Mesothelial cell of epicardium (in vitro differentiated cells): Measurements from ENCODE around the gene SLC7A9. TPM values are rescaled to one million over a fixed set of nuclear protein-coding genes. Genes with fewer than 3 reads are reported as not detected.
"Not testable (repeated sequence)": the region's sequence is repeated elsewhere in the genome, so short reads cannot be mapped to it uniquely, and the experiment has no call there.

Experiments
- DNase-seq, 2 experiments: peaks; one replicate each; pipeline ENCODE4 v3.0.0; 2021; ENCODE audit warnings: low spot score in 2 of 2; ENCODE audit not compliant: unreplicated experiment in 2 of 2
- H3K27ac Mint-ChIP-seq: 2 replicates; pipeline ENCODE4 v1.8.0; 2021; ENCODE audit warnings: mixed read lengths
- H3K27me3 Mint-ChIP-seq: 2 replicates; pipeline ENCODE4 v1.8.0; 2021; ENCODE audit warnings: low read depth, mixed read lengths
- H3K36me3 Mint-ChIP-seq: 2 replicates; pipeline ENCODE4 v1.8.0; 2021; ENCODE audit warnings: mixed read lengths
- H3K4me1 Mint-ChIP-seq: 2 replicates; pipeline ENCODE4 v1.8.0; 2021; ENCODE audit warnings: mixed read lengths
- H3K4me3 Mint-ChIP-seq: 2 replicates; pipeline ENCODE4 v1.8.0; 2021; ENCODE audit warnings: mild to moderate bottlenecking, moderate library complexity, mixed read lengths
- H3K9me3 Mint-ChIP-seq: 2 replicates; pipeline ENCODE4 v1.8.0; 2021; ENCODE audit warnings: mixed read lengths
- total RNA-seq: library from RNA; stranded (reverse); gene quantifications from 3 replicates; pipeline ENCODE4 v1.2.1, GENCODE V29; 2021
- TF ChIP-seq, protein P1 (sequence below): fragments of 200-600 bp; sonication (generic); IDR thresholded peaks from one replicate; pipeline ENCODE4 v1.5.0; 2021; ENCODE audit warnings: antibody characterized with exemption; ENCODE audit not compliant: unreplicated experiment

Gene SLC7A9
- total RNA-seq, 1 donor from 2014 or later, result 0.65 TPM

DNA sequence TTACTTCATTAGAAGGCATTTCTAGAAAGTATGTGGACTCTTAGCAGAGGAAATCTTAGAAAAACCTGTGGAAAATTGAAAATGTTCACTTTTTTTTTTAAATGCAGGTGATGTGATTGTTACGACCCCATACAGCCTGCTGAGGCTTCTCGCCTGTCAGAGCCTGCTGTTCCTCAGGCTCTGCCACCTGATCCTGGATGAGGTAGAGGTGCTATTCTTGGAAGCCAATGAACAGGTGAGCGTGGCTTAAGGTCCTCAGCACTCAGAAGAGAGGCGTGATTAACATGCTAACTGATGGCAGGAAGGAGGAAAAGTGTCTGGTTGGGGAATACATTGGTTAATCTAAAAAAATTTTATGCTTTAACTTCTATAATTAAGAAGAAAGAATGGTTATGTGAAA, 71.4 kb downstream of the SLC7A9 start:
- no peak overlapping the region for H3K27ac Mint-ChIP-seq
- H3K4me1 Mint-ChIP-seq, result peaks cover 5% of the 10 kb centered on the region
- no peaks in the 10 kb centered on the region for H3K36me3 Mint-ChIP-seq
- H3K9me3 Mint-ChIP-seq, result no peaks in the 10 kb centered on the region
- H3K4me3 Mint-ChIP-seq, result no peak overlapping the region
- DNase-seq, result peak in 1 of 2 experiments; percentile 7
- TF ChIP-seq, protein P1, sequence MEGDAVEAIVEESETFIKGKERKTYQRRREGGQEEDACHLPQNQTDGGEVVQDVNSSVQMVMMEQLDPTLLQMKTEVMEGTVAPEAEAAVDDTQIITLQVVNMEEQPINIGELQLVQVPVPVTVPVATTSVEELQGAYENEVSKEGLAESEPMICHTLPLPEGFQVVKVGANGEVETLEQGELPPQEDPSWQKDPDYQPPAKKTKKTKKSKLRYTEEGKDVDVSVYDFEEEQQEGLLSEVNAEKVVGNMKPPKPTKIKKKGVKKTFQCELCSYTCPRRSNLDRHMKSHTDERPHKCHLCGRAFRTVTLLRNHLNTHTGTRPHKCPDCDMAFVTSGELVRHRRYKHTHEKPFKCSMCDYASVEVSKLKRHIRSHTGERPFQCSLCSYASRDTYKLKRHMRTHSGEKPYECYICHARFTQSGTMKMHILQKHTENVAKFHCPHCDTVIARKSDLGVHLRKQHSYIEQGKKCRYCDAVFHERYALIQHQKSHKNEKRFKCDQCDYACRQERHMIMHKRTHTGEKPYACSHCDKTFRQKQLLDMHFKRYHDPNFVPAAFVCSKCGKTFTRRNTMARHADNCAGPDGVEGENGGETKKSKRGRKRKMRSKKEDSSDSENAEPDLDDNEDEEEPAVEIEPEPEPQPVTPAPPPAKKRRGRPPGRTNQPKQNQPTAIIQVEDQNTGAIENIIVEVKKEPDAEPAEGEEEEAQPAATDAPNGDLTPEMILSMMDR, result no peak
- no peaks in the 10 kb centered on the region for H3K27me3 Mint-ChIP-seq

- Mint-ChIP-seq H3K36me3 (no peaks in the 10 kb centered on the region), H3K4me1 (no peaks in the 10 kb centered on the region), H3K9me3 (peaks cover 8% of the 10 kb centered on the region), H3K4me3 (no peak overlapping the region), H3K27ac (no peak overlapping the region), H3K27me3 (peaks cover 1% of the 10 kb centered on the region)
- DNase-seq, result no peak
- TF ChIP-seq, protein P1, result no peak
These were observed 80.1 kb downstream of the SLC7A9 start for GRCh38 chr19:32789429-32789828.

DNA sequence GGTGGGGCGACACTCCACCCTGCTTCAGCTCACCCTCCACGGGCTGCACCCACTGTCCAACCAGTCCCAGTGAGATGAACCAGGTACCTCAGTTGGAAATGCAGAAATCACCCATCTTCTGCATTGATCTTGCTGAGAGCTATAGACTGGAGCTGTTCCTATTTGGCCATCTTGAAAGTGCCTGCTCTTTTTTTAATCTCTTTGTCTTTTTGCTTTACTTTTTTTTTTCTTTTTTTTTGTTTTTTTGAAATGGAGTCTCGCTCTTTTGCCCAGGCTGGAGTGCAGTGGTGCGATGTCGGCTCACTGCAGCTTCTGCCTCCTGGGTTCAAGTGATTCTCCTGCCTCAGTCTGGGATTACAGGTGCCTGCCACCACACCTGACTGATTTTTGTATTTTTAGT, 81.7 kb downstream of the SLC7A9 start:
- not testable (repeated sequence) for H3K4me3 Mint-ChIP-seq, DNase-seq, H3K27me3 Mint-ChIP-seq

GRCh38 chr19:32787161-32787813, 82.3 kb downstream of the SLC7A9 start:
- not testable (repeated sequence) for H3K27ac Mint-ChIP-seq, DNase-seq, H3K27me3 Mint-ChIP-seq, H3K36me3 Mint-ChIP-seq, H3K4me3 Mint-ChIP-seq, H3K4me1 Mint-ChIP-seq
- H3K9me3 Mint-ChIP-seq, result peaks cover 19% of the 10 kb centered on the region

More for the DNA sequence above, 81.7 kb downstream of the SLC7A9 start:
- peaks cover 15% of the 10 kb centered on the region for H3K9me3 Mint-ChIP-seq
- H3K4me1 Mint-ChIP-seq, H3K36me3 Mint-ChIP-seq, H3K27ac Mint-ChIP-seq: not testable (repeated sequence)

DNA sequence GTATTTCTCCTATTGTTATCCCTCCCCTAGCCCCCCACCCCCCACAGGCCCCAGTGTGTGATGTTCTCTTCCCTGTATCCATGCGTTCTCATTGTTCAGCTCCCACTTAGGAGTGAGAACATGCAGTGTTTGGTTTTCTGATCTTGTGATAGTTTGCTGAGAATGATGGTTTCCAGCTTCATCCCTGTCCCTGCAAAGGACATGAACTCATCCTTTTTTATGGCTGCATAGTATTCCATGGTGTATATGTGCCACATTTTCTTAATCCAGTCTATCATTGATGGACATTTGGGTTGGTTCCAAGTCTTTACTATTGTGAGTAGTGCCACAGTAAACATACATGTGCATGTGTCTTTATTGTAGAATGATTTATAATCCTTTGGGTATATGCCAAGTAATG, 87.5 kb downstream of the SLC7A9 start:
- not testable (repeated sequence) for H3K4me1 Mint-ChIP-seq, H3K4me3 Mint-ChIP-seq, H3K36me3 Mint-ChIP-seq, H3K27ac Mint-ChIP-seq, DNase-seq, H3K27me3 Mint-ChIP-seq
- peaks cover 27% of the 10 kb centered on the region for H3K9me3 Mint-ChIP-seq

DNA sequence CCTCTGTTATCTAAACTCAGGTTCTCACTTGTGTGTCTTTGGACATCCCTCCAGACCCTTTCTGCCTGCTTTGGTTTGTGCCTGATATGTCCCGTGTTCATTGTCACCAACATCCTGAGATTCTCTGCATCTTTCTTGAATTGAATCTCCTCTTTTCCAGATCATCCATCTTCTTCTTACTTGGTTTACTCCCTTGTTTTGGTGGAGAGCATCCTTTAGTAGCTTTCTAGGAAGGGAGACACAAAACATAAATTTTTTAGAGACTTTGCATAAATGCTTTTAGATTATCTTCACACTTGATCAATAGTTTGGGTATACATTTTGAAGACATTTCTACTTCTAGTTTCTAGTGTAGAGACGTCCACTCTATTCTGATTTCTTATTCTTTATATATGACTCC, 88.3 kb downstream of the SLC7A9 start:
- no peaks in the 10 kb centered on the region for H3K4me1 Mint-ChIP-seq
- TF ChIP-seq, protein P1, result no peak
- no peak for DNase-seq
- H3K9me3 Mint-ChIP-seq, result peaks cover 23% of the 10 kb centered on the region
- H3K27ac Mint-ChIP-seq, result no peak overlapping the region
- no peak overlapping the region for H3K4me3 Mint-ChIP-seq
- peaks cover 1% of the 10 kb centered on the region for H3K27me3 Mint-ChIP-seq
- peaks cover 5% of the 10 kb centered on the region for H3K36me3 Mint-ChIP-seq

Other genes with a start within 250 kb of the SLC7A9 start
- gene ANKRD27, start 194.6 kb downstream of the SLC7A9 start, total RNA-seq, result 30.9 to 33.3 TPM (median 31.8 TPM) in 3 replicates
- 0.11 to 0.38 TPM (median 0.29 TPM) in 3 replicates for gene RGS9BP, start 193.9 kb downstream of the SLC7A9 start, total RNA-seq
- gene NUDT19, start 177.9 kb downstream of the SLC7A9 start, total RNA-seq, result 13.3 to 14.2 TPM (median 14.0 TPM) in 3 replicates
- gene TDRD12, start 150.0 kb downstream of the SLC7A9 start, total RNA-seq, result 0.24 to 0.63 TPM (median 0.43 TPM) in 3 replicates
- gene CEP89, start 102.2 kb upstream of the SLC7A9 start, total RNA-seq, result 29.0 to 35.2 TPM (median 30.2 TPM) in 3 replicates
- gene FAAP24, start 102.5 kb upstream of the SLC7A9 start, total RNA-seq, result 4.3 to 6.0 TPM (median 5.2 TPM) in 3 replicates
- 22.2 to 25.9 TPM (median 23.3 TPM) in 3 replicates for gene RHPN2, start 195.1 kb upstream of the SLC7A9 start, total RNA-seq
- gene GPATCH1, start 211.4 kb upstream of the SLC7A9 start, total RNA-seq, result 10.5 to 13.5 TPM (median 10.7 TPM) in 3 replicates